Loucy (cell line): Measurements from ENCODE around the gene PLXNA4.

Experiments
- EZH2phosphoT487 ChIP-seq: fragments of 200-600 bp; IDR thresholded peaks from 2 replicates; pipeline ENCODE4 v1.6.1; 2018; ENCODE audit warnings: antibody characterized with exemption, mild to moderate bottlenecking, moderate library complexity, borderline replicate concordance
- TF ChIP-seq, protein P1 (sequence below): fragments of 200-600 bp; sonication (generic); conservative IDR thresholded peaks from 2 replicates; pipeline ENCODE4 v1.5.1; 2014; ENCODE audit warnings: mild to moderate bottlenecking, antibody characterized with exemption, low read length

DNA sequence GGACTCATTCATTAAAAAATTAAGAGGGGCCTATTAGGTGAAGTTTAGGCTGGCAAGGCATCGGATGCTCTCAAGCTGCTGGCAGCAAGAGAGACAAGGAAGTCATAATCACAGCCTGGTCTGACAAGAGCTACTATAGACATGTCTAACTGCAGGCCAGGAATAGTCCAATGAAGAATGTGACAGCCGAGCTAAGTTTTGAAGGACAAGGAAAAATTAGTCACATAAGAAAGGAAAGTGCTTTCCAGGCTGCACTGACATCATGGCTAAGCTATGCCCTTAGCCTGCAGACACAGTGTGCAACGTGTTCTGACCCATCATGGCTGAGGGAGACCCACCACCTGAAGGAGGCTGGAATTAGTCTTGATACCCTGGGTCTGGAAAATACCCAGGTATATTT, 281.1 kb downstream of the PLXNA4 start:
- TF ChIP-seq, protein P1, sequence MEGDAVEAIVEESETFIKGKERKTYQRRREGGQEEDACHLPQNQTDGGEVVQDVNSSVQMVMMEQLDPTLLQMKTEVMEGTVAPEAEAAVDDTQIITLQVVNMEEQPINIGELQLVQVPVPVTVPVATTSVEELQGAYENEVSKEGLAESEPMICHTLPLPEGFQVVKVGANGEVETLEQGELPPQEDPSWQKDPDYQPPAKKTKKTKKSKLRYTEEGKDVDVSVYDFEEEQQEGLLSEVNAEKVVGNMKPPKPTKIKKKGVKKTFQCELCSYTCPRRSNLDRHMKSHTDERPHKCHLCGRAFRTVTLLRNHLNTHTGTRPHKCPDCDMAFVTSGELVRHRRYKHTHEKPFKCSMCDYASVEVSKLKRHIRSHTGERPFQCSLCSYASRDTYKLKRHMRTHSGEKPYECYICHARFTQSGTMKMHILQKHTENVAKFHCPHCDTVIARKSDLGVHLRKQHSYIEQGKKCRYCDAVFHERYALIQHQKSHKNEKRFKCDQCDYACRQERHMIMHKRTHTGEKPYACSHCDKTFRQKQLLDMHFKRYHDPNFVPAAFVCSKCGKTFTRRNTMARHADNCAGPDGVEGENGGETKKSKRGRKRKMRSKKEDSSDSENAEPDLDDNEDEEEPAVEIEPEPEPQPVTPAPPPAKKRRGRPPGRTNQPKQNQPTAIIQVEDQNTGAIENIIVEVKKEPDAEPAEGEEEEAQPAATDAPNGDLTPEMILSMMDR, result no peak
- no peak for TF ChIP-seq EZH2phosphoT487
